ENCODE measurements around the gene KRTAP17-1. TPM values are rescaled to one million over a fixed set of nuclear protein-coding genes. Genes with fewer than 3 reads are reported as not detected.

The KRTAP17-1 gene
- polyA plus RNA-seq, 1 of the 3 experiments (the other 2 are of a cell fraction), result not detected

DNA sequence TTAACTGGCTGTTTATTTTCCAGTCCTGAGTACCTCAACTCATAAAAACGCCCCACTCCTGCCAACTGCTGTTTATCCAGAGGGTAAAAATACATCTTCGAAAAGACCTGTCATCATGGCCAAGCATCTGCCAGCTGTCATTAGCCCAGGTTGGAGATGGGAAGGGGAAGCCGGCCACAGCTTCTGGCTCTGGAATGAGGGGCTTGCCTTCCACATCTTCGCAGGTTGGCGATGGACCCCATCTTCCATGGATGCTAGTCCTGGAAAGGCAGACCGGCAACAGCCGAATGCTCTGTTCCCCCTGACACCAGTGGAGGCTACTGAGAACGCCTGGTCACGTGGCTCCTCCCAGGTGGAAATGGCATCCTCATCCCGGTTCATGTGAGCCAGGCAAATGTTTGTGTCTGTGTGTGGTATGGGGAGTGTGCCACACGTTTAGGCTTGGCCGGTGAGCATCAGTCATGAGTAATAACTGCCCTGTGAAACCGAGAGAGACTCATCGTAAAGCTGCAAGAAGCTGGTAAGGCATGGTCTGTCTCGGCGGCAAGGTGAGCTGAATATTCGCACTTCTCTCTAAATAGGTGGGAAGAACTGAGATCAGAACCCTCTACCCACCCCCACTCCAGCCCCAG lies 420 bp upstream of the KRTAP17-1 start:
- no peak for DNase-seq
- 28% methylated on average over 17 of the region's 17 CpGs for WGBS (ENCODE audit: low lambda C conversion rate)
- Histone ChIP-seq H3K79me2 (ENCODE audit: insufficient read depth) (no peaks in the 10 kb centered on the region), H3K4me2 (no peak overlapping the region), H3K36me3 (replicated peaks in 1 of 2; ENCODE audit: control insufficient read depth in 1 of 2, insufficient read depth in 2 of 2, low read length in 1 of 2) (peaks cover 0 to 9% of the 10 kb centered on the region in 2 experiments), H3K27me3 (ENCODE audit: insufficient read depth) (peaks cover 37% of the 10 kb centered on the region), H3K9me3 (peaks cover 12% of the 10 kb centered on the region), H3K4me1 (ENCODE audit: control insufficient read depth in 1 of 2, insufficient read depth in 2 of 2, low read depth in 1 of 2, low read length in 1 of 2) (no peaks in the 10 kb centered on the region), H3K27ac (ENCODE audit: low read depth in 2 of 2, low read length in 1 of 2) (no peak overlapping the region), H3K9ac (no peak overlapping the region), H3F3A (replicated peaks; ENCODE audit: insufficient read depth) (no peaks in the 10 kb centered on the region), H3K4me3 (ENCODE audit: low read depth in 2 of 2, low read length in 1 of 2) (no peak overlapping the region), H2AFZ (ENCODE audit: low read depth) (no peak overlapping the region), H3K9me2 (no peaks in the 10 kb centered on the region), H4K20me1 (ENCODE audit: insufficient read depth) (no peaks in the 10 kb centered on the region)
- ChIA-PET POLR2A (no interaction called here), CTCF (interaction anchor here (1.4 kb wide), 1 partner anchor 347 kb away, joined by 4 read pairs; no protein-coding TSS in a partner anchor)
- no peak for TF ChIP-seq NRF1 (IDR thresholded peaks at IDR 0.05; ENCODE audit: low read depth, low read length)
- no peak for TF ChIP-seq FOSL2 (IDR thresholded peaks at IDR 0.05; ENCODE audit: borderline replicate concordance, low read depth)
- TF ChIP-seq SIN3A (IDR thresholded peaks at IDR 0.05; ENCODE audit: borderline replicate concordance, low read depth, low read length), result no peak
- TF ChIP-seq MEF2A (IDR thresholded peaks at IDR 0.05; ENCODE audit: borderline replicate concordance, low read depth), result no peak
- TF ChIP-seq, protein P1, sequence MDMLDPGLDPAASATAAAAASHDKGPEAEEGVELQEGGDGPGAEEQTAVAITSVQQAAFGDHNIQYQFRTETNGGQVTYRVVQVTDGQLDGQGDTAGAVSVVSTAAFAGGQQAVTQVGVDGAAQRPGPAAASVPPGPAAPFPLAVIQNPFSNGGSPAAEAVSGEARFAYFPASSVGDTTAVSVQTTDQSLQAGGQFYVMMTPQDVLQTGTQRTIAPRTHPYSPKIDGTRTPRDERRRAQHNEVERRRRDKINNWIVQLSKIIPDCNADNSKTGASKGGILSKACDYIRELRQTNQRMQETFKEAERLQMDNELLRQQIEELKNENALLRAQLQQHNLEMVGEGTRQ (IDR thresholded peaks at IDR 0.05; ENCODE audit: borderline replicate concordance, low read depth, low read length), result no peak
- no peak; the same call in 1 of the 2 replicates for TF ChIP-seq EZH2phosphoT487 (IDR thresholded peaks at IDR 0.05; ENCODE audit: borderline replicate concordance, low read depth)

DNA sequence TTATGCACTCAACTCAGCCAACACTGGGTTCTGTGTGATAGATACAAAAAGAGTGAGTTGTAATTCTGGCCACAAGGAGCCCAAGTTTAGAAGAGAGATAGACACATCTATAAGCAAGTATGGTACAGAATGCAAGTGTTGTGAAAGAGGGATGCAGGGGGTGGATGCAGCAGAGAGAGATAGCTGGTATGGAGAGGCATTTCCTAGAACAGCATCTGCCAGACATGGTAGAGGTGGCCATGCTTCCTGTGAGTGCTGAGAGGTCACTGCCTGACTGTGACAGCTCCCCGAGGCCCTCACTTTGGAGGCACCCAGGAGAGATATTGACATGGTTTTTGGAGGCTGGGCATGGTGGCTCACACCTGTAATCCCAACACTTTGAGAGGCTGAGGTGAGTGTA lies 4.4 kb downstream of the KRTAP17-1 start:
- H3K9ac ChIP-seq, result no peak overlapping the region
- no peaks in the 10 kb centered on the region for H3K9me2 ChIP-seq
- no peak overlapping the region for H3K4me2 ChIP-seq
- CTCF ChIA-PET, result interaction anchor here (3.8 kb wide), 1 partner anchor 11 kb away, joined by 20 read pairs; no protein-coding TSS in a partner anchor
- H3F3A ChIP-seq (replicated peaks; ENCODE audit: insufficient read depth), result no peaks in the 10 kb centered on the region
- H4K20me1 ChIP-seq (ENCODE audit: insufficient read depth), result no peaks in the 10 kb centered on the region
- H3K79me2 ChIP-seq (ENCODE audit: insufficient read depth), result no peaks in the 10 kb centered on the region
- H3K4me3 ChIP-seq (ENCODE audit: low read depth in 2 of 2, low read length in 1 of 2), result no peak overlapping the region
- H3K27me3 ChIP-seq (ENCODE audit: insufficient read depth), result peaks cover 30% of the 10 kb centered on the region
- TF ChIP-seq EP300 (IDR thresholded peaks at IDR 0.05; ENCODE audit: borderline replicate concordance in 1 of 2, low read depth in 1 of 2, low read length in 1 of 2) (no peak), CTCF (IDR thresholded peaks at IDR 0.05) (no peak), JUND (IDR thresholded peaks at IDR 0.05) (no peak), GABPA (IDR thresholded peaks at IDR 0.05; ENCODE audit: low read depth) (no peak)
- H3K36me3 ChIP-seq (replicated peaks in 1 of 2; ENCODE audit: control insufficient read depth in 1 of 2, insufficient read depth in 2 of 2, low read length in 1 of 2), result no peaks in the 10 kb centered on the region
- no peak overlapping the region for H2AFZ ChIP-seq (ENCODE audit: low read depth)
- peaks cover 0 to 13% of the 10 kb centered on the region in 2 experiments; a peak in 1 of 4 replicates for H3K4me1 ChIP-seq (ENCODE audit: control insufficient read depth in 1 of 2, insufficient read depth in 2 of 2, low read depth in 1 of 2, low read length in 1 of 2)
- 17% methylated on average over 1 of the region's 1 CpG for WGBS (ENCODE audit: low lambda C conversion rate)
- H3K9me3 ChIP-seq, result no peaks in the 10 kb centered on the region
- POLR2A ChIA-PET, result no interaction called here
- DNase-seq, result no peak
- H3K27ac ChIP-seq (ENCODE audit: low read depth in 2 of 2, low read length in 1 of 2), result no peak overlapping the region

Measured in SK-N-SH (cell line).